Measurements from ENCODE around the gene HTR2C. TPM values are rescaled to one million over a fixed set of nuclear protein-coding genes. Genes with fewer than 3 reads are reported as not detected.
"Not testable (repeated sequence)": the region's sequence is repeated elsewhere in the genome, so short reads cannot be mapped to it uniquely, and the experiment has no call there.

Gene HTR2C
- total and polyA plus RNA-seq, 4 donors, result not detected

- 50% methylated on average over 4 of the region's 4 CpGs for WGBS
- H3K9ac ChIP-seq (ENCODE audit: low read depth in 1 of 2, low read length in 2 of 2), result no peak overlapping the region
- H3K27me3 ChIP-seq (ENCODE audit: control insufficient read depth in 4 of 4, insufficient read depth in 4 of 4, low read length in 3 of 4), result no peaks in the 10 kb centered on the region
- no peak for DNase-seq (ENCODE audit: low spot score)
- no peaks in the 10 kb centered on the region for H3K4me1 ChIP-seq (ENCODE audit: control insufficient read depth in 4 of 4, insufficient read depth in 4 of 4, low read length in 3 of 4)
- H3K4me3 ChIP-seq (ENCODE audit: low read depth in 1 of 3, low read length in 3 of 3), result no peak overlapping the region
- no peaks in the 10 kb centered on the region for H3K9me3 ChIP-seq (ENCODE audit: control insufficient read depth in 4 of 4, low read length in 3 of 4)
- H3K27ac ChIP-seq (ENCODE audit: low read depth in 1 of 2, low read length in 2 of 2), result no peak overlapping the region
- no peaks in the 10 kb centered on the region for H3K36me3 ChIP-seq (ENCODE audit: control insufficient read depth in 4 of 4, insufficient read depth in 3 of 4, low read depth in 1 of 4, low read length in 3 of 4)
- TF ChIP-seq JUND (IDR thresholded peaks at IDR 0.05), result no peak
- TF ChIP-seq CTCF (IDR thresholded peaks at IDR 0.05; ENCODE audit: low read depth, low read length, missing input control), result no peak
- no peak for TF ChIP-seq RAD21 (IDR thresholded peaks at IDR 0.05)
These were observed 16.0 kb downstream of the HTR2C start for GRCh38 chrX:114599911-114600310.

GRCh38 chrX:114606619-114607018 is 22.7 kb downstream of the HTR2C start:
- DNase-seq (ENCODE audit: low spot score); H3K36me3 ChIP-seq (ENCODE audit: control insufficient read depth in 4 of 4, insufficient read depth in 3 of 4, low read depth in 1 of 4, low read length in 3 of 4); H3K9ac ChIP-seq (ENCODE audit: low read depth in 1 of 2, low read length in 2 of 2); H3K4me1 ChIP-seq (ENCODE audit: control insufficient read depth in 4 of 4, insufficient read depth in 4 of 4, low read length in 3 of 4); H3K9me3 ChIP-seq (ENCODE audit: control insufficient read depth in 4 of 4, low read length in 3 of 4); H3K4me3 ChIP-seq (ENCODE audit: low read depth in 1 of 3, low read length in 3 of 3); H3K27ac ChIP-seq (ENCODE audit: low read depth in 1 of 2, low read length in 2 of 2); H3K27me3 ChIP-seq (ENCODE audit: control insufficient read depth in 4 of 4, insufficient read depth in 4 of 4, low read length in 3 of 4): not testable (repeated sequence)
- 88% methylated on average over 10 of the region's 10 CpGs for WGBS

GRCh38 chrX:114611018-114611619 is 27.2 kb downstream of the HTR2C start:
- no peaks in the 10 kb centered on the region for H3K27me3 ChIP-seq (ENCODE audit: control insufficient read depth in 4 of 4, insufficient read depth in 4 of 4, low read length in 3 of 4)
- 51% methylated on average over 11 of the region's 11 CpGs for WGBS
- DNase-seq (ENCODE audit: low spot score), result no peak
- H3K4me3 ChIP-seq (ENCODE audit: low read depth in 1 of 3, low read length in 3 of 3), result no peak overlapping the region
- H3K36me3 ChIP-seq (ENCODE audit: control insufficient read depth in 4 of 4, insufficient read depth in 3 of 4, low read depth in 1 of 4, low read length in 3 of 4), result no peaks in the 10 kb centered on the region
- no peak overlapping the region for H3K27ac ChIP-seq (ENCODE audit: low read depth in 1 of 2, low read length in 2 of 2)
- TF ChIP-seq RAD21 (IDR thresholded peaks at IDR 0.05) (peak; percentile 29 to 71), GABPA (IDR thresholded peaks at IDR 0.05 in 1 of 2, conservative IDR thresholded peaks at IDR 0.05 in 1 of 2) (no peak), CTCF (IDR thresholded peaks at IDR 0.05; ENCODE audit: low read depth, low read length, missing input control) (peak; percentile 64)
- H3K9ac ChIP-seq (ENCODE audit: low read depth in 1 of 2, low read length in 2 of 2), result no peak overlapping the region
- H3K4me1 ChIP-seq (ENCODE audit: control insufficient read depth in 4 of 4, insufficient read depth in 4 of 4, low read length in 3 of 4), result no peaks in the 10 kb centered on the region
- H3K9me3 ChIP-seq (ENCODE audit: control insufficient read depth in 4 of 4, low read length in 3 of 4), result no peaks in the 10 kb centered on the region

GRCh38 chrX:114615765-114616164 is 31.9 kb downstream of the HTR2C start:
- Histone ChIP-seq H3K4me3 (ENCODE audit: low read depth in 1 of 3, low read length in 3 of 3) (no peak overlapping the region), H3K4me1 (ENCODE audit: control insufficient read depth in 4 of 4, insufficient read depth in 4 of 4, low read length in 3 of 4) (no peaks in the 10 kb centered on the region), H3K27me3 (ENCODE audit: control insufficient read depth in 4 of 4, insufficient read depth in 4 of 4, low read length in 3 of 4) (no peaks in the 10 kb centered on the region)
- no peak for TF ChIP-seq YY1 (IDR thresholded peaks at IDR 0.05)
- TF ChIP-seq NR2F2 (IDR thresholded peaks at IDR 0.05), result no peak
- no peak for TF ChIP-seq JUND (IDR thresholded peaks at IDR 0.05)
- TF ChIP-seq HNF4A (conservative IDR thresholded peaks at IDR 0.05), result no peak
- TF ChIP-seq HNF4G (IDR thresholded peaks at IDR 0.05), result no peak
- TF ChIP-seq CTCF (IDR thresholded peaks at IDR 0.05; ENCODE audit: low read depth, low read length, missing input control), result no peak
- no peak for TF ChIP-seq ATF3 (IDR thresholded peaks at IDR 0.05)
- no peak for TF ChIP-seq FOXA1 (IDR thresholded peaks at IDR 0.05)
- TF ChIP-seq ZBTB33 (IDR thresholded peaks at IDR 0.05), result no peak
- TF ChIP-seq MAX (IDR thresholded peaks at IDR 0.05), result no peak
- TF ChIP-seq SP1 (IDR thresholded peaks at IDR 0.05), result no peak
- no peak for TF ChIP-seq EGR1 (IDR thresholded peaks at IDR 0.05; ENCODE audit: low read depth in 2 of 2)

More at GRCh38 chrX:114615765-114616164, 31.9 kb downstream of the HTR2C start:
- no peak for DNase-seq (ENCODE audit: low spot score)
- Histone ChIP-seq H3K36me3 (ENCODE audit: control insufficient read depth in 4 of 4, insufficient read depth in 3 of 4, low read depth in 1 of 4, low read length in 3 of 4) (no peaks in the 10 kb centered on the region), H3K9me3 (ENCODE audit: control insufficient read depth in 4 of 4, low read length in 3 of 4) (no peaks in the 10 kb centered on the region), H3K9ac (ENCODE audit: low read depth in 1 of 2, low read length in 2 of 2) (no peak overlapping the region), H3K27ac (ENCODE audit: low read depth in 1 of 2, low read length in 2 of 2) (no peak overlapping the region)

Data from liver (tissue), 9 donors.